Liver (tissue), 9 donors: ENCODE results near the gene MBP. TPM values are rescaled to one million over a fixed set of nuclear protein-coding genes. Genes with fewer than 3 reads are reported as not detected.
A peak's percentile ranks its signal among the peaks of the same experiment; 100 is the strongest.

Experiments
- DNase-seq: peaks from one replicate; pipeline ENCODE4 v3.0.0-alpha.2; 2017; ENCODE audit warnings: low spot score
- H3K27ac ChIP-seq, 2 donors: one replicate each; pipeline ENCODE4 v1.7.0; 2013; ENCODE audit warnings: inconsistent platforms in 2 of 2, low read length in 2 of 2, control low read depth in 1 of 2, low read depth in 1 of 2, mild to moderate bottlenecking in 1 of 2
- H3K27me3 ChIP-seq, 4 donors: one replicate each; pipeline versions ENCODE4 v1.6.1 to v1.7.0; 2013; ENCODE audit warnings: low read length in 3 of 4, inconsistent platforms in 1 of 4, mild to moderate bottlenecking in 1 of 4, moderate library complexity in 1 of 4; ENCODE audit not compliant: control insufficient read depth in 4 of 4, insufficient read depth in 4 of 4
- H3K36me3 ChIP-seq, 4 donors: one replicate each; pipeline versions ENCODE4 v1.6.1 to v1.7.0; 2013; ENCODE audit warnings: low read length in 3 of 4, mild to moderate bottlenecking in 3 of 4, low read depth in 1 of 4, moderate library complexity in 1 of 4; ENCODE audit not compliant: control insufficient read depth in 4 of 4, insufficient read depth in 3 of 4
- H3K4me1 ChIP-seq, 4 donors: one replicate each; pipeline versions ENCODE4 v1.6.1 to v1.7.0; 2013; ENCODE audit warnings: low read length in 3 of 4, mild to moderate bottlenecking in 3 of 4, moderate library complexity in 1 of 4; ENCODE audit not compliant: control insufficient read depth in 4 of 4, insufficient read depth in 4 of 4
- H3K4me3 ChIP-seq, 3 donors: one replicate each; pipeline versions ENCODE4 v1.6.1 to v1.7.0; 2013; ENCODE audit warnings: low read length in 3 of 3, control low read depth in 1 of 3, low read depth in 1 of 3, mild to moderate bottlenecking in 1 of 3
- H3K9ac ChIP-seq, 2 donors: one replicate each; pipeline ENCODE4 v1.7.0; 2013; ENCODE audit warnings: low read length in 2 of 2, mild to moderate bottlenecking in 2 of 2, moderate library complexity in 2 of 2, control low read depth in 1 of 2, low read depth in 1 of 2
- H3K9me3 ChIP-seq, 4 donors: one replicate each; pipeline versions ENCODE4 v1.6.1 to v1.7.0; 2013; ENCODE audit warnings: low read length in 3 of 4; ENCODE audit not compliant: control insufficient read depth in 4 of 4
- CTCF ChIP-seq: fragments of 150-350 bp; IDR thresholded peaks from 2 replicates; pipeline ENCODE4 v1.5.1; 2017; ENCODE audit warnings: improper control_type of control experiment, low read depth, low read length; ENCODE audit not compliant: missing input control
- FOXA1 ChIP-seq: IDR thresholded peaks from 2 replicates; pipeline ENCODE4 v1.6.1; 2016; ENCODE audit warnings: antibody characterized with exemption
- FOXA2 ChIP-seq: IDR thresholded peaks from 2 replicates; pipeline ENCODE4 v1.6.1; 2016; ENCODE audit warnings: antibody characterized with exemption
- GABPA ChIP-seq, 2 donors: IDR thresholded peaks in 1 of 2; conservative IDR thresholded peaks in 1 of 2; 2 replicates each; pipeline ENCODE4 v1.6.1; 2016; ENCODE audit warnings: antibody characterized with exemption in 2 of 2, mild to moderate bottlenecking in 1 of 2, moderate library complexity in 1 of 2
- JUND ChIP-seq, 2 donors: IDR thresholded peaks; 2 replicates each; pipeline ENCODE4 v1.6.1; 2016; ENCODE audit warnings: antibody characterized with exemption in 2 of 2
- MAX ChIP-seq: IDR thresholded peaks from 2 replicates; pipeline ENCODE4 v1.6.1; 2016; ENCODE audit warnings: antibody characterized with exemption
- NR2F2 ChIP-seq: IDR thresholded peaks from 2 replicates; pipeline ENCODE4 v1.6.1; 2016; ENCODE audit warnings: antibody characterized with exemption
- TAF1 ChIP-seq: conservative IDR thresholded peaks from 2 replicates; pipeline ENCODE4 v1.6.1; 2016; ENCODE audit warnings: antibody characterized with exemption, mild to moderate bottlenecking
- ZBTB33 ChIP-seq: IDR thresholded peaks from 2 replicates; pipeline ENCODE4 v1.6.1; 2016; ENCODE audit warnings: antibody characterized with exemption
- WGBS: extraction: QIAGEN DNeasy Blood & Tissue Kit; methylation state at CpG from one replicate; pipeline ENCODE4 v1.1.7; 2013; 5-methylcytosine and 5-hydroxymethylcytosine counted together
- polyA plus RNA-seq, 2 donors: library from polyadenylated mRNA; stranded (reverse) in 1 of 2; unstranded in 1 of 2; fragments of 200-250 nt in 1 of 2; fragments of >200 nt in 1 of 2; fragmentation: Nextera tagmentation in 1 of 2; extraction: Ambion mirVana in 1 of 2; gene quantifications; one replicate each; pipeline versions ENCODE4 v1.2.1 to v1.2.3, GENCODE V29; 2013 to 2015
- total RNA-seq, 2 donors: library from RNA; depleted of rRNA; stranded (reverse); fragments of >200 nt; gene quantifications; one replicate each; pipeline ENCODE4 v1.2.3, GENCODE V29; 2014
- donor health status: healthy.
- donor health status: healthy.
- donor health status: healthy.
- donor health status: healthy.
- donor health status: healthy.

Gene MBP
- total and polyA plus RNA-seq, 4 donors, result 9.7 to 23.3 (median 17.7) TPM

GRCh38 chr18:77015169-77015568, 117.4 kb downstream of the MBP start:
- no peak overlapping the region for H3K9ac ChIP-seq
- DNase-seq, result no peak
- TF ChIP-seq CTCF (no peak), GABPA (IDR thresholded peaks at IDR 0.05 in 1 of 2, conservative IDR thresholded peaks at IDR 0.05 in 1 of 2) (no peak), FOXA1 (no peak), MAX (no peak)
- H3K36me3 ChIP-seq, result peaks cover 3 to 25% (median 15%) of the 10 kb centered on the region in 4 donors
- H3K4me1 ChIP-seq, result no peaks in the 10 kb centered on the region
- no peak overlapping the region for H3K27ac ChIP-seq
- no peaks in the 10 kb centered on the region for H3K27me3 ChIP-seq
- no peaks in the 10 kb centered on the region for H3K9me3 ChIP-seq
- H3K4me3 ChIP-seq, result no peak overlapping the region
- 89% methylated on average over 4 of the region's 4 CpGs for WGBS

- no peak overlapping the region for H3K4me3 ChIP-seq
- no peak for DNase-seq
- 86% methylated on average over 5 of the region's 5 CpGs for WGBS
- no peaks in the 10 kb centered on the region for H3K4me1 ChIP-seq
- no peaks in the 10 kb centered on the region for H3K27me3 ChIP-seq
- TF ChIP-seq ZBTB33 (no peak), JUND (IDR thresholded peaks at IDR 0.05) (no peak), FOXA1 (no peak), FOXA2 (no peak)
- no peak overlapping the region for H3K9ac ChIP-seq
- no peaks in the 10 kb centered on the region for H3K9me3 ChIP-seq
- H3K36me3 ChIP-seq, result peaks cover 4 to 25% (median 15%) of the 10 kb centered on the region in 4 donors
- H3K27ac ChIP-seq, result peak overlapping the region in 1 of 2 donors; percentile 25
Measured at GRCh38 chr18:77014538-77014937, 118.0 kb downstream of the MBP start.

- peak overlapping the region in 1 of 2 donors; percentile 25 for H3K27ac ChIP-seq
- H3K9me3 ChIP-seq, result no peaks in the 10 kb centered on the region
- H3K4me3 ChIP-seq, result no peak overlapping the region
- TF ChIP-seq NR2F2 (peak; percentile 53), TAF1 (no peak)
- H3K36me3 ChIP-seq, result peaks cover 5 to 25% (median 16%) of the 10 kb centered on the region in 4 donors
- H3K4me1 ChIP-seq, result no peaks in the 10 kb centered on the region
- H3K27me3 ChIP-seq, result no peaks in the 10 kb centered on the region
- no peak overlapping the region for H3K9ac ChIP-seq
- 81% methylated on average over 18 of the region's 18 CpGs for WGBS
- DNase-seq, result no peak
Measured at GRCh38 chr18:77013811-77014521, 118.6 kb downstream of the MBP start.
